Lung (tissue), 12 donors: Measurements from ENCODE around the gene SH3BGRL2. TPM values are rescaled to one million over a fixed set of nuclear protein-coding genes. Genes with fewer than 3 reads are reported as not detected.
"Not testable (repeated sequence)": the region's sequence is repeated elsewhere in the genome, so short reads cannot be mapped to it uniquely, and the experiment has no call there.

Source experiments
- ATAC-seq: fragments of 200-7000 bp; cut with Tn5 transposase; one replicate; pipeline ENCODE4 v1.9.1; 2020; ENCODE audit warnings: moderate number of reproducible peaks; ENCODE audit not compliant: insufficient read depth, low FRiP score
- DNase-seq, 3 donors: peaks; one replicate each; pipeline ENCODE4 v3.0.0-alpha.2; 2013 to 2017
- H3K27ac ChIP-seq, 2 donors: one replicate each; pipeline ENCODE4 v1.5.1; 2013; ENCODE audit warnings: mild to moderate bottlenecking in 2 of 2, moderate library complexity in 2 of 2, control low read depth in 1 of 2, inconsistent platforms in 1 of 2, low read depth in 1 of 2, low read length in 1 of 2
- H3K27me3 ChIP-seq, 3 donors: one replicate each; pipeline ENCODE4 v1.5.1; 2013; ENCODE audit warnings: low read length in 2 of 3; ENCODE audit not compliant: control insufficient read depth in 3 of 3, insufficient read depth in 3 of 3
- H3K36me3 ChIP-seq, 4 donors: one replicate each; pipeline ENCODE4 v1.5.1; 2013; ENCODE audit warnings: low read length in 4 of 4, mild to moderate bottlenecking in 1 of 4, moderate library complexity in 1 of 4; ENCODE audit not compliant: control insufficient read depth in 4 of 4, insufficient read depth in 4 of 4
- H3K4me1 ChIP-seq, 5 donors: one replicate each; pipeline ENCODE4 v1.5.1; 2013; ENCODE audit warnings: low read length in 5 of 5, mild to moderate bottlenecking in 2 of 5, moderate library complexity in 1 of 5; ENCODE audit not compliant: control insufficient read depth in 5 of 5, insufficient read depth in 5 of 5
- H3K4me3 ChIP-seq: one replicate; pipeline ENCODE4 v1.5.1; 2013; ENCODE audit warnings: mild to moderate bottlenecking, control low read depth, moderate library complexity
- H3K9ac ChIP-seq, 2 donors: one replicate each; pipeline ENCODE4 v1.5.1; 2013; ENCODE audit warnings: low read length in 2 of 2, control low read depth in 1 of 2; ENCODE audit not compliant: insufficient read depth in 1 of 2
- H3K9me3 ChIP-seq, 4 donors: one replicate each; pipeline ENCODE4 v1.5.1; 2013; ENCODE audit warnings: low read length in 3 of 4, mild to moderate bottlenecking in 1 of 4, moderate library complexity in 1 of 4; ENCODE audit not compliant: control insufficient read depth in 4 of 4, insufficient read depth in 3 of 4
- CTCF ChIP-seq: IDR thresholded peaks from 2 replicates; pipeline ENCODE4 v1.5.1; 2012; ENCODE audit warnings: mild to moderate bottlenecking; ENCODE audit errors: control extremely low read depth, extremely low read depth
- WGBS, 2 donors: extraction: QIAGEN DNeasy Blood & Tissue Kit; methylation state at CpG; one replicate each; pipeline ENCODE4 v1.1.7; 2013; 5-methylcytosine and 5-hydroxymethylcytosine counted together
- polyA plus RNA-seq, 2 donors: library from polyadenylated mRNA; stranded (reverse); fragments of 200-250 nt; gene quantifications; one replicate each; pipeline ENCODE4 v1.2.1, GENCODE V29; 2013
- total RNA-seq, 2 donors: library from RNA; depleted of rRNA in 1 of 2; stranded (reverse); fragments of >200 nt in 1 of 2; gene quantifications; one replicate each; pipeline ENCODE4 v1.2.1, GENCODE V29; 2014 to 2021
- donor health status: control.
- donor health status: control.
- donor health status: Bipolar disorder and iron deficiency.
- donor health status: healthy.
- donor health status: DM: yes; HTN: yes; CAD: no.

Gene SH3BGRL2
- total and polyA plus RNA-seq, 4 donors, result 7.4 to 38.5 (median 14.0) TPM

GRCh38 chr6:79649016-79649415 lies 17.9 kb downstream of the SH3BGRL2 start:
- Histone ChIP-seq H3K4me1 (peaks cover 0 to 20% (median 7%) of the 10 kb centered on the region in 5 donors), H3K9me3 (no peaks in the 10 kb centered on the region), H3K27me3 (no peaks in the 10 kb centered on the region), H3K36me3 (no peaks in the 10 kb centered on the region), H3K4me3 (no peak overlapping the region), H3K27ac (peak overlapping the region in 1 of 2 donors; percentile 40), H3K9ac (no peak overlapping the region)
- DNase-seq (no peak), ATAC-seq (no peak)
- no peak for TF ChIP-seq CTCF

GRCh38 chr6:79650950-79651349 lies 19.8 kb downstream of the SH3BGRL2 start:
- no peak for TF ChIP-seq CTCF
- 56 to 71% methylated on average over 3 of the region's 3 CpGs for WGBS, 2 donors
- Histone ChIP-seq H3K4me1 (peaks cover 0 to 17% (median 7%) of the 10 kb centered on the region in 5 donors), H3K9ac (no peak overlapping the region), H3K27ac (no peak overlapping the region), H3K4me3 (no peak overlapping the region), H3K36me3 (no peaks in the 10 kb centered on the region), H3K9me3 (no peaks in the 10 kb centered on the region), H3K27me3 (no peaks in the 10 kb centered on the region)
- DNase-seq, result peak; percentile 32 to 76 (median 72)
- ATAC-seq, result no peak

- no peak overlapping the region for H3K9ac ChIP-seq
- no peak for TF ChIP-seq CTCF
- H3K4me3 ChIP-seq, result no peak overlapping the region
- peaks cover 0 to 15% (median 0%) of the 10 kb centered on the region in 5 donors for H3K4me1 ChIP-seq
- 96 to 98% methylated on average over 3 of the region's 3 CpGs for WGBS, 2 donors
- H3K27ac ChIP-seq, result no peak overlapping the region
- DNase-seq (no peak), ATAC-seq (no peak)
- H3K9me3 ChIP-seq, result no peaks in the 10 kb centered on the region
- H3K27me3 ChIP-seq, result no peaks in the 10 kb centered on the region
- H3K36me3 ChIP-seq, result no peaks in the 10 kb centered on the region
Observed at GRCh38 chr6:79656134-79656533, 25.0 kb downstream of the SH3BGRL2 start.

- ATAC-seq (no peak), DNase-seq (no peak)
- H3K27ac ChIP-seq, result no peak overlapping the region
- H3K27me3 ChIP-seq, result no peaks in the 10 kb centered on the region
- H3K9me3 ChIP-seq, result no peaks in the 10 kb centered on the region
- no peaks in the 10 kb centered on the region for H3K36me3 ChIP-seq
- H3K4me3 ChIP-seq, result no peak overlapping the region
- H3K9ac ChIP-seq, result no peak overlapping the region
- TF ChIP-seq CTCF, result no peak
- WGBS, 2 donors, result 29 to 67% methylated on average over 1 of the region's 1 CpG
- H3K4me1 ChIP-seq, result peaks cover 0 to 7% (median 0%) of the 10 kb centered on the region in 5 donors
Observed at GRCh38 chr6:79657238-79657637, 26.1 kb downstream of the SH3BGRL2 start.

GRCh38 chr6:79663655-79664054 lies 32.5 kb downstream of the SH3BGRL2 start:
- peaks cover 0 to 14% (median 3%) of the 10 kb centered on the region in 5 donors for H3K4me1 ChIP-seq
- not testable (repeated sequence) for DNase-seq, H3K9ac ChIP-seq, H3K9me3 ChIP-seq, H3K27ac ChIP-seq, ATAC-seq, H3K27me3 ChIP-seq, H3K36me3 ChIP-seq, H3K4me3 ChIP-seq
- 56 to 82% methylated on average over 6 of the region's 6 CpGs for WGBS, 2 donors
